ENCODE measurements around the gene HIF1A. TPM values are rescaled to one million over a fixed set of nuclear protein-coding genes. Genes with fewer than 3 reads are reported as not detected.

Gene HIF1A
- total and polyA plus RNA-seq, 2 of the 13 experiments (the other 11 are each of a cell fraction or from before 2014, with no cell fraction given): 41.0 to 126 TPM

GRCh38 chr14:61761959-61762786 lies 66.9 kb downstream of the HIF1A start, which contains the start of gene SNAPC1 (continued):
- TF ChIP-seq PLSCR1 (CRISPR knock-in tag; IDR thresholded peaks at IDR 0.05; ENCODE audit: borderline replicate concordance) (no peak), NR2F1 (CRISPR knock-in tag; IDR thresholded peaks at IDR 0.05) (no peak), ZNF329 (CRISPR knock-in tag; IDR thresholded peaks at IDR 0.05; ENCODE audit: low read depth) (no peak), PAXIP1 (CRISPR knock-in tag; conservative IDR thresholded peaks at IDR 0.05) (no peak; the same call in 1 of the 2 replicates), ZNF180 (CRISPR knock-in tag; IDR thresholded peaks at IDR 0.05; ENCODE audit: borderline replicate concordance, low read depth) (no peak), ZNF451 (CRISPR knock-in tag; IDR thresholded peaks at IDR 0.05) (no peak), ZNF597 (CRISPR knock-in tag; IDR thresholded peaks at IDR 0.05) (no peak), HNRNPUL1 (IDR thresholded peaks at IDR 0.05; ENCODE audit: low read depth, low read length) (no peak), ATAD3A (CRISPR knock-in tag; IDR thresholded peaks at IDR 0.05) (no peak), ZNF160 (CRISPR knock-in tag; IDR thresholded peaks at IDR 0.05) (no peak), ZFAT (CRISPR knock-in tag; conservative IDR thresholded peaks at IDR 0.05) (no peak), ZFP90 (CRISPR knock-in tag; IDR thresholded peaks at IDR 0.05; ENCODE audit: borderline replicate concordance) (no peak), ZNF784 (CRISPR knock-in tag; IDR thresholded peaks at IDR 0.05; ENCODE audit: borderline replicate concordance) (no peak), PCBP1 (IDR thresholded peaks at IDR 0.05; ENCODE audit: borderline replicate concordance, low read depth, low read length) (no peak), PHF8 (CRISPR knock-in tag; IDR thresholded peaks at IDR 0.05) (peak; percentile 62), TMF1 (CRISPR knock-in tag; IDR thresholded peaks at IDR 0.05; ENCODE audit: low read depth) (no peak), THAP9 (CRISPR knock-in tag; IDR thresholded peaks at IDR 0.05; ENCODE audit: borderline replicate concordance) (peak; percentile 52; the same call in 1 of the 2 replicates), ATF5 (CRISPR knock-in tag; IDR thresholded peaks at IDR 0.05; ENCODE audit: low read depth) (no peak)

Data from HepG2 (cell line).